ENCODE measurements around the gene CBLB.
A peak's percentile ranks its signal among the peaks of the same experiment; 100 is the strongest.

CBLB gene

GRCh38 chr3:105707009-105707408, 161.8 kb downstream of the CBLB start:
- Histone ChIP-seq H3K9ac (ENCODE audit: low read length in 5 of 5) (no peak overlapping the region), H3K27ac (ENCODE audit: low read depth, low read length) (no peak overlapping the region), H3K27me3 (ENCODE audit: control insufficient read depth in 5 of 5, insufficient read depth in 4 of 5, low read length in 5 of 5) (no peaks in the 10 kb centered on the region), H3K36me3 (ENCODE audit: control insufficient read depth in 5 of 5, insufficient read depth in 5 of 5, low read length in 5 of 5) (peaks cover 6 to 19% (median 11%) of the 10 kb centered on the region in 5 donors), H3K9me3 (ENCODE audit: control insufficient read depth in 5 of 5, low read length in 5 of 5) (no peaks in the 10 kb centered on the region), H3K4me1 (ENCODE audit: control insufficient read depth in 5 of 5, insufficient read depth in 5 of 5, low read length in 5 of 5) (no peaks in the 10 kb centered on the region), H3K4me3 (ENCODE audit: low read depth in 1 of 5, low read length in 5 of 5) (no peak overlapping the region)

- H3K36me3 ChIP-seq (ENCODE audit: control insufficient read depth in 5 of 5, insufficient read depth in 5 of 5, low read length in 5 of 5): peaks cover 14 to 29% (median 23%) of the 10 kb centered on the region in 5 donors
- H3K27me3 ChIP-seq (ENCODE audit: control insufficient read depth in 5 of 5, insufficient read depth in 4 of 5, low read length in 5 of 5): no peaks in the 10 kb centered on the region
- H3K9ac ChIP-seq (ENCODE audit: low read length in 5 of 5): no peak overlapping the region
- no peak overlapping the region for H3K4me3 ChIP-seq (ENCODE audit: low read depth in 1 of 5, low read length in 5 of 5)
- H3K9me3 ChIP-seq (ENCODE audit: control insufficient read depth in 5 of 5, low read length in 5 of 5): no peaks in the 10 kb centered on the region
- H3K4me1 ChIP-seq (ENCODE audit: control insufficient read depth in 5 of 5, insufficient read depth in 5 of 5, low read length in 5 of 5): no peaks in the 10 kb centered on the region
- no peak overlapping the region for H3K27ac ChIP-seq (ENCODE audit: low read depth, low read length)
Observed at GRCh38 chr3:105704726-105705410, 163.9 kb downstream of the CBLB start.

DNA sequence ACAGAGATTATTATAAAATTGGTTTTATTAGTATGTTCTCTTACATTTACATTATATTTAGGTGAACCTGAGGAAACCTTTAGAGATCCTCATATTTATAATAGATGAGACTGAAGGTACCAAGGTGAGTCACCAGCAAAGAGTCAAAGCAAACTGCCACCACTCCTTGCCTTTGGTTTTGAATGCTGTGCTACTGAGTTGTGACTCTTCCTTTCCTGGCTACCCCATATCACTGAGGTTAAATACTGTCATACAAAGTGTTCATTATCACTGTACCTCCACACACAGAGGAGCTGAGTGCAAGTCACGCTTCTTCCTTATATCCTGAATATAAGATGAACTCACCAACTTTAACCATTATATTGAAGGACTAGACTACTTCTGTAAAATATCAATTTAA, 168.2 kb downstream of the CBLB start:
- Histone ChIP-seq H3K4me1 (ENCODE audit: control insufficient read depth in 5 of 5, insufficient read depth in 5 of 5, low read length in 5 of 5) (no peaks in the 10 kb centered on the region), H3K9me3 (ENCODE audit: control insufficient read depth in 5 of 5, low read length in 5 of 5) (no peaks in the 10 kb centered on the region), H3K36me3 (ENCODE audit: control insufficient read depth in 5 of 5, insufficient read depth in 5 of 5, low read length in 5 of 5) (peaks cover 14 to 30% (median 25%) of the 10 kb centered on the region in 5 donors), H3K27ac (ENCODE audit: low read depth, low read length) (no peak overlapping the region), H3K9ac (ENCODE audit: low read length in 5 of 5) (no peak overlapping the region), H3K27me3 (ENCODE audit: control insufficient read depth in 5 of 5, insufficient read depth in 4 of 5, low read length in 5 of 5) (no peaks in the 10 kb centered on the region), H3K4me3 (ENCODE audit: low read depth in 1 of 5, low read length in 5 of 5) (no peak overlapping the region)

GRCh38 chr3:105691633-105692032, 177.2 kb downstream of the CBLB start:
- Histone ChIP-seq H3K27me3 (ENCODE audit: control insufficient read depth in 5 of 5, insufficient read depth in 4 of 5, low read length in 5 of 5) (no peaks in the 10 kb centered on the region), H3K9me3 (ENCODE audit: control insufficient read depth in 5 of 5, low read length in 5 of 5) (no peaks in the 10 kb centered on the region), H3K4me1 (ENCODE audit: control insufficient read depth in 5 of 5, insufficient read depth in 5 of 5, low read length in 5 of 5) (peaks cover 2 to 9% (median 3%) of the 10 kb centered on the region in 5 donors), H3K36me3 (ENCODE audit: control insufficient read depth in 5 of 5, insufficient read depth in 5 of 5, low read length in 5 of 5) (peaks cover 0 to 27% (median 7%) of the 10 kb centered on the region in 5 donors), H3K4me3 (ENCODE audit: low read depth in 1 of 5, low read length in 5 of 5) (no peak overlapping the region), H3K9ac (ENCODE audit: low read length in 5 of 5) (peak overlapping the region in 2 of 5 donors; percentile 32), H3K27ac (ENCODE audit: low read depth, low read length) (no peak overlapping the region)

GRCh38 chr3:105691053-105691452, 177.8 kb downstream of the CBLB start:
- Histone ChIP-seq H3K9ac (ENCODE audit: low read length in 5 of 5) (peak overlapping the region in 1 of 5 donors; percentile 32), H3K36me3 (ENCODE audit: control insufficient read depth in 5 of 5, insufficient read depth in 5 of 5, low read length in 5 of 5) (peaks cover 0 to 26% (median 7%) of the 10 kb centered on the region in 5 donors), H3K4me3 (ENCODE audit: low read depth in 1 of 5, low read length in 5 of 5) (no peak overlapping the region), H3K27me3 (ENCODE audit: control insufficient read depth in 5 of 5, insufficient read depth in 4 of 5, low read length in 5 of 5) (no peaks in the 10 kb centered on the region), H3K4me1 (ENCODE audit: control insufficient read depth in 5 of 5, insufficient read depth in 5 of 5, low read length in 5 of 5) (peaks cover 2 to 9% (median 3%) of the 10 kb centered on the region in 5 donors), H3K27ac (ENCODE audit: low read depth, low read length) (no peak overlapping the region), H3K9me3 (ENCODE audit: control insufficient read depth in 5 of 5, low read length in 5 of 5) (no peaks in the 10 kb centered on the region)

DNA sequence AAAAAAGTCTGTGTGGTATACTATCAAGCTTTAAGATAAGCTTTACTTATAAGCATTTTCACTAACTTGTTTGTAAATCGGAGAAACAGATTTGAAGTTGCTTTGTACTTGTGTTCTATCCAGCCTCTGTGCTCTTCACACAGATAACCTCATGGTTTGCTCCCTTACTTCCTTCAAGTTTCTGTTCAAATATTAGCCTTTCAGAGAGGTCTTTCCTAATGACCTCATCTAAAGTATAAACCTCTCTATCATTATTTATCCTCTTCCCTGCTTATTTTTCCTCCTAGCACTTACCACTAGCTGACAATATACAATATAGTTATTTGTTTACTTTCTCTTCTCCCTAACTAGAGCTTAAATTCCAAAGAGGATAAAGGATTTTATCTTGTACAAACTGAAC, 180.0 kb downstream of the CBLB start:
- H3K27me3 ChIP-seq (ENCODE audit: control insufficient read depth in 5 of 5, insufficient read depth in 4 of 5, low read length in 5 of 5): no peaks in the 10 kb centered on the region
- peaks cover 0 to 23% (median 11%) of the 10 kb centered on the region in 5 donors for H3K36me3 ChIP-seq (ENCODE audit: control insufficient read depth in 5 of 5, insufficient read depth in 5 of 5, low read length in 5 of 5)
- no peak overlapping the region for H3K27ac ChIP-seq (ENCODE audit: low read depth, low read length)
- H3K9me3 ChIP-seq (ENCODE audit: control insufficient read depth in 5 of 5, low read length in 5 of 5): no peaks in the 10 kb centered on the region
- no peak overlapping the region for H3K9ac ChIP-seq (ENCODE audit: low read length in 5 of 5)
- no peak overlapping the region for H3K4me3 ChIP-seq (ENCODE audit: low read depth in 1 of 5, low read length in 5 of 5)
- peaks cover 2 to 9% (median 3%) of the 10 kb centered on the region in 5 donors for H3K4me1 ChIP-seq (ENCODE audit: control insufficient read depth in 5 of 5, insufficient read depth in 5 of 5, low read length in 5 of 5)

- Histone ChIP-seq H3K27ac (ENCODE audit: low read depth, low read length) (no peak overlapping the region), H3K4me3 (ENCODE audit: low read depth in 1 of 5, low read length in 5 of 5) (no peak overlapping the region), H3K9ac (ENCODE audit: low read length in 5 of 5) (peak overlapping the region in 2 of 5 donors; percentile 20 to 32), H3K27me3 (ENCODE audit: control insufficient read depth in 5 of 5, insufficient read depth in 4 of 5, low read length in 5 of 5) (no peaks in the 10 kb centered on the region), H3K4me1 (ENCODE audit: control insufficient read depth in 5 of 5, insufficient read depth in 5 of 5, low read length in 5 of 5) (peaks cover 0 to 7% (median 3%) of the 10 kb centered on the region in 5 donors), H3K36me3 (ENCODE audit: control insufficient read depth in 5 of 5, insufficient read depth in 5 of 5, low read length in 5 of 5) (peaks cover 2 to 17% (median 5%) of the 10 kb centered on the region in 5 donors), H3K9me3 (ENCODE audit: control insufficient read depth in 5 of 5, low read length in 5 of 5) (no peaks in the 10 kb centered on the region)
Observed at GRCh38 chr3:105686278-105686897, 182.4 kb downstream of the CBLB start.

DNA sequence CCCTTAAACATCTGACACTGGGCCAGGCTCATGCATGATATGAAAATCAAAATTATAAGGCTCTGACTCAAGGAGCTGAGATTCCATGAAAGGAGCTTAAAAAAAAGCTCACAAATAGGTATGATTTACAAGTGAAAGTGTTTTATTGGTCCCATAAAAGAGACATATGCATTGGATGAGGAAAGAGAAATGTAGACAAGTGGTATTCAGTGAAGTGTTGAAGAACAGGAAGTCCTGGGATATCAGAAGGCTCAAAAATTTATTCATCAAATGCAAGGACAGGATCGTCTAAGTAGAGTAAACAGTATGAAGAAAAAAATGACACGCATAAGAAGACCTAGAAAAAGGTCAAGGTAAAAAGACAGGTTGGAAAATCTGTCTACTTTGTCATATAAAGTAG, 188.9 kb downstream of the CBLB start:
- no peaks in the 10 kb centered on the region for H3K27me3 ChIP-seq (ENCODE audit: control insufficient read depth in 5 of 5, insufficient read depth in 4 of 5, low read length in 5 of 5)
- no peaks in the 10 kb centered on the region for H3K9me3 ChIP-seq (ENCODE audit: control insufficient read depth in 5 of 5, low read length in 5 of 5)
- no peak overlapping the region for H3K9ac ChIP-seq (ENCODE audit: low read length in 5 of 5)
- H3K4me1 ChIP-seq (ENCODE audit: control insufficient read depth in 5 of 5, insufficient read depth in 5 of 5, low read length in 5 of 5): no peaks in the 10 kb centered on the region
- H3K27ac ChIP-seq (ENCODE audit: low read depth, low read length): no peak overlapping the region
- no peak overlapping the region for H3K4me3 ChIP-seq (ENCODE audit: low read depth in 1 of 5, low read length in 5 of 5)
- peaks cover 33 to 52% (median 38%) of the 10 kb centered on the region in 5 donors for H3K36me3 ChIP-seq (ENCODE audit: control insufficient read depth in 5 of 5, insufficient read depth in 5 of 5, low read length in 5 of 5)

DNA sequence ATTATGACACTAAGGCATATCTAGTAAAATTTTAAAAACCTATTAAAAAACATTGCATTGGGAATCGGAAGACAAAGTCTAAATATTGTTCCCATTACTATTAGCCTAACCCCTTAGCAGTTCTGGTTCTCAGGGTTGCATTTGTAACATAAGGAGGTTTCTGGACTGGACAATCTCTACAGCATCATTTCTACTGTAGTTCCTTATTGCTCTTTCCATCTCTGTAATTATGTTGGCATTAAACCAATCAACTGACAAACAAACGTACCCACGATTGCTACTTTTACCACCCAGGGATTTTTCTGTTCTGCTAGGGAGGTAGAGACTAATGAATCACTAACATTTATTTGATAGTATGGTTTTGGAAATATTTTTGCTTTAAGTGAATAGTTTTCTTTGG, 190.8 kb downstream of the CBLB start:
- H3K4me3 ChIP-seq (ENCODE audit: low read depth in 1 of 5, low read length in 5 of 5): no peak overlapping the region
- no peaks in the 10 kb centered on the region for H3K4me1 ChIP-seq (ENCODE audit: control insufficient read depth in 5 of 5, insufficient read depth in 5 of 5, low read length in 5 of 5)
- no peaks in the 10 kb centered on the region for H3K9me3 ChIP-seq (ENCODE audit: control insufficient read depth in 5 of 5, low read length in 5 of 5)
- no peak overlapping the region for H3K9ac ChIP-seq (ENCODE audit: low read length in 5 of 5)
- peaks cover 43 to 61% (median 46%) of the 10 kb centered on the region in 5 donors for H3K36me3 ChIP-seq (ENCODE audit: control insufficient read depth in 5 of 5, insufficient read depth in 5 of 5, low read length in 5 of 5)
- H3K27ac ChIP-seq (ENCODE audit: low read depth, low read length): no peak overlapping the region
- no peaks in the 10 kb centered on the region for H3K27me3 ChIP-seq (ENCODE audit: control insufficient read depth in 5 of 5, insufficient read depth in 4 of 5, low read length in 5 of 5)

DNA sequence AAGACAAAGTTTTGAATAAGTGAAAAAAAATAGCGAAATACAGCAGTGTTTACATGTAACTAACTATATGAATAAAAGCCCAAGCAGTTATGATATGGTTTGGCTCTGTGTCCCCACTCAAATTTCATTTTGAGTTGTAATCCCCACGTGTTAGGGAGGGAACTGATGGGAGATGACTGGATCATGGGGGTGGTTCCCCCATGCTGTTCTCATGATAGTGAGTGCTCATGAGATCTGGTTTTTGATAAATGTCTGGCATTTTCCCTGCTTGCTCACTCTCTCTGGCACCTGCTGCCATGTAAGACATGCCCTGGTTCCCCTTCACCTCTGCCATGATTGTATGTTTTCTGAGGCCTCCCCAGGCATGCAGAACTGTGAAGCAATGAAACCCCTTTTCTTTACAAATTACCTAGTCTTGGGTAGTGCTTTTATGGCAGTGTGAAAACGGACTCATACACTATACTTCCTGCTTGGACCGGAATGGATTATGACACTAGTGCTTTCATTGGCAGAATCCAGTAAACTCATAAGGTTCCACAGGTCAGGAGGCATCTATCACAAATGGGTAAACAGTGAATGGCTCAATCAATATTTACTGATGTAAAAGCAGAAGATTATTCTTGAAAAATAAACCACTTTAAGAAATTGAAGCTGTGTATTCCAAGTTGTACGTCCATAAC, 192.1 kb downstream of the CBLB start:
- H3K9ac ChIP-seq (ENCODE audit: low read length in 5 of 5): no peak overlapping the region
- H3K36me3 ChIP-seq (ENCODE audit: control insufficient read depth in 5 of 5, insufficient read depth in 5 of 5, low read length in 5 of 5): peaks cover 43 to 57% (median 46%) of the 10 kb centered on the region in 5 donors
- H3K4me3 ChIP-seq (ENCODE audit: low read depth in 1 of 5, low read length in 5 of 5): no peak overlapping the region
- H3K27ac ChIP-seq (ENCODE audit: low read depth, low read length): no peak overlapping the region
- no peaks in the 10 kb centered on the region for H3K9me3 ChIP-seq (ENCODE audit: control insufficient read depth in 5 of 5, low read length in 5 of 5)
- no peaks in the 10 kb centered on the region for H3K4me1 ChIP-seq (ENCODE audit: control insufficient read depth in 5 of 5, insufficient read depth in 5 of 5, low read length in 5 of 5)
- no peaks in the 10 kb centered on the region for H3K27me3 ChIP-seq (ENCODE audit: control insufficient read depth in 5 of 5, insufficient read depth in 4 of 5, low read length in 5 of 5)

Measured in subcutaneous abdominal adipose tissue (tissue), 5 donors.